Suppressor macrophage treated with lipopolysaccharide for 4 hours (primary cell): Measurements from ENCODE around the gene TIMM10.
A peak's percentile ranks its signal among the peaks of the same experiment; 100 is the strongest.

Experiments
- DNase-seq: peaks from one replicate; pipeline ENCODE4 v3.0.0-alpha.2; 2020

TIMM10 gene

GRCh38 chr11:57482782-57483561, 47.6 kb downstream of the TIMM10 start:
- peak; percentile 63 for DNase-seq

DNA sequence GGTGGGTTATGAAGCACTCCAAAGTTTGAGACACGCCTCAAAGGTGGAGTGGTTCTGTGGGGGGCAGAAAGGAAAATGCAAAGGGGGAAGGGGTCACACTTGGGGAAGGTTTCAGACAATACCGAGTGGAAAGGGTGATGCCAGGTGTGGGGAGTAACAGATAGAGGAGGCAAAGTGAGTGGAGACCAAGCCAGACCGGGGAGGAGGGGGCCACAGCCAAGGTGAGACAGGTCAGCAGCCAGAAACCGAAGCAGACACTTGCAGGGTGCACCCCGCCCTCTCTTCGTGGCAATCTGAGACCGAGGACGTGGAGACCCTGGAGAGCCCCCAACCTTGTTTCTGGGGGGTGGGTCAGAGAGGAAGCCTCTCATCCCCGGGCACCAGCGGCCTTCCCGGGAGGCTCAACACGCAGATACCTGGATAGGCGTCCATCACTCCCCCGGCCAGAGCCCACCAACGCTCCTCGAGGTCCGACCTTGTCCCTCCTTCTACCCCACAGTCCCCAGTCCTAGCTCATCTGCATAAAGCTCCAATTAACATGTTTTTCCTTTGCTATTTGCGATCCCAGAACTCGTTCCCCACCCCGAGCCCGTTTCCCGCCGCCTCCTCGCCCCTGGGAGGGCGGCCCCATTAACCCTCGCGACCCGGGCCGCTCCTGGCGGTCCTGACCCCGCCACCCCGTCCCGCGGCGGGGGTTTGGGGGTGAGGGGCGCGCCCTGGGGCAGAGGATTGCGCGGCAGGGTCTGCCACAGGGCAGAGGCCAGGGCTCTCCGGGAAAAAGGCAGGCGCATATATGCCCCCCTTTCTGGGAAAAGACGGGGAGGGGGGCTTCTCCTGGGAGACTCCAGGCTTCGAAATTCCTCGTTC, 48.4 kb downstream of the TIMM10 start:
- DNase-seq: no peak

DNA sequence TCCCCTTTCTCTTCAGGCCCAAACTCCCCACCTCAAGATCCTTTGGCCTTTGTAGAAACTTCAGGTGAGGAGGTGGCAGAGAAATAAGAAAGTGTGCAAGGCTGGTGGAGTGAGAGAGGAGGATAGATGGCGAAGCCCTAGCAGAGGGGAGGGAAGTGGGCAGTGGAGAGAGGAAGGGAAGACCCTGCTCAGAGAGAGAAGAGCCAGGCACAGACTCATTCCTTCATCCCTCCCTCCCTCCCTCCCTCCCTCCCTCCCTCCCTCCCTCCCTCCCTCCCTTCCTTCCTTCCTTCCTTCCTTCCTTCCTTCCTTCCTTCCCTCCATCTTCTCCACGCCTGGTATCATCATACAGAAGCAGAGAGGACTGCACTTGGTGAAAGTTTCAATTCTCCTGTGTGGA, 49.2 kb downstream of the TIMM10 start:
- no peak for DNase-seq

- DNase-seq: peak; percentile 76
Observed at GRCh38 chr11:57480409-57481137, 50.0 kb downstream of the TIMM10 start.

- DNase-seq: no peak
Observed at GRCh38 chr11:57479911-57480310, 50.6 kb downstream of the TIMM10 start.

DNA sequence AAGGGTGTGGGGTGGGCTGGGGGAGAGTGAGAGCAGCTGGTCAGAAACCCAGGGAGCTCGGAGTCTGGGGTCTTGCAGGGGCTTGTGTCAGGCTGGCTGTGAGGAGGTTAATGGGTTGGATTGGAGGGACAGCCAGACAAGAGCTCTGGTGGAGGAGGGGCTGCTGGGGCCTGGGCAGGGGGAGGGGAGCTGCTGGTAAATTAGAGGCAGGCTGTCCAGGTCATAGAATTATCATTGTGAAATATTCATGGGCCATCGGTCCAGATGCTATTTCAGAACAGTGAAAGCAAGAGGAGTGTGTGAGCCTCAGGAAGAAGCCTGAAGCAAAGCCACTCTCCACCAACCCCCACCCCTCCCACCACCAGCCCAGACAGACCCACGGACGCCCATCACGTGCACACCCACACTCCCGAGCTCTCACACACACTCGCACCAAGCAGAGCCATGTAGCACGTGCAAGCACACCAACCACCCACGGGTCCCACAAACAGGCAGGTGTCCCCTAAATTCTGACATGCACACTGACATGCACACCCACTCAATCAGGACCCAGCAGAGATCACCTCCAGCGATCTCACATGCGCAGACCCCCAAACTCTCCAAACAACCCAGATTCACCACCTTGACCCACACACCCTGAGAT, 51.4 kb downstream of the TIMM10 start:
- no peak for DNase-seq
